AG09309 (cell line): Measurements from ENCODE around the gene CPNE1.

Experiments used
- DNase-seq: peaks from one replicate; pipeline ENCODE4 v3.0.0-alpha.2; 2010; ENCODE audit warnings: low read depth
- H3K4me3 ChIP-seq: 2 replicates; pipeline ENCODE4 v1.5.1; 2011; ENCODE audit warnings: mild to moderate bottlenecking, low read depth, low read length, moderate library complexity; ENCODE audit not compliant: control insufficient read depth
- CTCF ChIP-seq: IDR thresholded peaks from 2 replicates; pipeline ENCODE4 v1.5.1; 2011; ENCODE audit warnings: mild to moderate bottlenecking, low read depth, low read length, inconsistent platforms; ENCODE audit not compliant: insufficient read depth, control insufficient read depth; ENCODE audit errors: missing control alignments

CPNE1 gene

GRCh38 chr20:35653430-35653734 lies 11.3 kb downstream of the CPNE1 start:
- TF ChIP-seq CTCF, result no peak
- no peak overlapping the region for H3K4me3 ChIP-seq
- no peak for DNase-seq

- TF ChIP-seq CTCF, result no peak
- no peak for DNase-seq
- H3K4me3 ChIP-seq, result no peak overlapping the region
Observed at GRCh38 chr20:35652641-35653429, 11.9 kb downstream of the CPNE1 start.

DNA sequence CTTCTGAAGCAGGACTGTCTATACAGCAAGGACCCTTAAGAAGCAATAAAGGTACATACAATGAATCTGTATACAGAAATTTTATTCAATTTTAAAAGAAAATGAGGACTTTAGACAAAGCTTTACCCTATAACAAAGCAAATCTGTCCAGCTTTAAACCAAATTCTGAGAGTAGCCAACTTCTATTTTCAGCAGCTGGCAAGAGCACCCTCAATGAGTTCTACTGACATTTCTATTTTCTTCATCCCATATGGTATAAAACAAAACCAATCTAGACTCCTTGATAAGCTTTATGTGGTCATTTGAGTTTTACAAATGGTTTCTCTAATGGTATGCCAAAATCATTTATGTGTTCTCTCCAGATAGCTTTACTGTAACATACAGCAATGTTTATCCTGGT lies 12.7 kb downstream of the CPNE1 start:
- TF ChIP-seq CTCF, result no peak
- H3K4me3 ChIP-seq, result no peak overlapping the region
- no peak for DNase-seq

- no peak for DNase-seq
- H3K4me3 ChIP-seq, result no peak overlapping the region
- TF ChIP-seq CTCF, result no peak
Observed at GRCh38 chr20:35650632-35651031, 14.1 kb downstream of the CPNE1 start.

DNA sequence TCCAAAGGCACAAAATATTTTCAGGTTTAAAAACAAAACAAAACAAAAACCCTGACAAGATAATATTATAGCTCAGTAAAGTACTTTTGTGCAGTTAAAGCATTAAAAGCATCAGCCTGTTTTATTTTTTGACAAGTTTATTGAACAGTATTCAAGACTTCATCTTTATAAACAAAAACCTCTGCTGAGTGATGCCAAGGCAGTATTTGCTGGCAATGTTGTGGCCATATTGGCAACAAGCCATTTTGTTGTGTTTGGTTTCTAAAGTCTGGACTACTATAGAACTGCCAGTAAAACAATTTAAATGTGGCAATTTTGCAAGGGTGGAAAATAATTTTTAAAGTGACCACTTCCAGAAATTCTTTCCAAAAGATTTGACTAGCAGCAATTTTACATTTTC lies 15.9 kb downstream of the CPNE1 start:
- no peak for TF ChIP-seq CTCF
- H3K4me3 ChIP-seq, result no peak overlapping the region
- no peak for DNase-seq

DNA sequence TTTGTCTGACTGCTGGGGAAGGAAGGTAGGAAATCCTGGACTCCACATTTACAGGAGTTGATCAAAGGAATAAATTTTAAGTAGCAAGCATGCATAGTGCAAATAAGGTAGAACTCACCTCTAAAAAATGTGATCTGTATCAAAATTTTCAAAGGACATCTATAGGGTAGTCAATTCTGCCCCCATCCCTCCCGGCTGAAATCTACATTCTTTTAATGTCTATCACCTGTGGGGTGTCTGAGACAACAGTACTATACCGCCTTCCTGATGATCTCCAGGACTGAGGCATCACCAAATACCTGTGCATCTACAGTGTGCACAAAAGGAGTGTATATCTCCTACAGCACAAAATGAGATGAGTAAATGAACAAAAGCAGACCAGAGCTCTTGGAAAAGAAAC lies 19.9 kb downstream of the CPNE1 start:
- no peak for TF ChIP-seq CTCF
- H3K4me3 ChIP-seq, result no peak overlapping the region
- no peak for DNase-seq
